A673 (cell line): ENCODE results near the gene CLEC1B. TPM values are rescaled to one million over a fixed set of nuclear protein-coding genes. Genes with fewer than 3 reads are reported as not detected.
"Not testable (repeated sequence)": the region's sequence is repeated elsewhere in the genome, so short reads cannot be mapped to it uniquely, and the experiment has no call there.

Experiments
- BruUV-seq: library from RNA; stranded (reverse); fragments of 400-500 nt; replicated peaks from 2 replicates; lab custom pipeline; 2021; lab: Mats Ljungman, UMichigan
- CTCF ChIA-PET: fragments of 300-600 bp; sonication (Branson Sonifier 250); formaldehyde crosslinking; loops from one replicate; lab custom pipeline; 2022; ENCODE audit warnings: antibody characterized with exemption; lab: Charles Lee
- POLR2A ChIA-PET: fragments of 300-600 bp; sonication (Branson Sonifier 250); formaldehyde crosslinking; loops from one replicate; lab custom pipeline; 2022; ENCODE audit warnings: antibody characterized with exemption; ENCODE audit not compliant: low non-redundant PET; lab: Charles Lee
- DNase-seq: peaks from one replicate; pipeline ENCODE4 v3.0.0-alpha.2; 2015; ENCODE audit warnings: low spot score
- H3K27ac ChIP-seq: fragments of 200-600 bp; sonication (generic); 2 replicates; pipeline ENCODE4 v1.5.1; 2016; ENCODE audit warnings: mixed run types, low read depth, mild to moderate bottlenecking, mixed read lengths, antibody characterized with exemption, low read length; ENCODE audit not compliant: poor library complexity, severe bottlenecking
- H3K27me3 ChIP-seq: fragments of 200-600 bp; sonication (generic); replicated peaks from 2 replicates; pipeline ENCODE4 v1.6.1; 2017; ENCODE audit warnings: mixed run types, low read depth, mild to moderate bottlenecking, mixed read lengths, antibody characterized with exemption, low read length; ENCODE audit not compliant: insufficient read depth, poor library complexity
- H3K36me3 ChIP-seq: fragments of 200-600 bp; sonication (generic); 2 replicates; pipeline ENCODE4 v1.6.1; 2016; ENCODE audit warnings: mixed run types, mild to moderate bottlenecking, mixed read lengths, antibody characterized with exemption, low read length; ENCODE audit not compliant: insufficient read depth, poor library complexity, severe bottlenecking
- H3K4me1 ChIP-seq: fragments of 200-600 bp; sonication (generic); 2 replicates; pipeline ENCODE4 v1.6.1; 2017; ENCODE audit warnings: mixed run types, mild to moderate bottlenecking, mixed read lengths, antibody characterized with exemption, low read length; ENCODE audit not compliant: insufficient read depth, poor library complexity, severe bottlenecking
- H3K4me3 ChIP-seq: fragments of 200-600 bp; sonication (generic); 2 replicates; pipeline ENCODE4 v1.5.1; 2016; ENCODE audit warnings: low read depth, mixed run types, mild to moderate bottlenecking, mixed read lengths, low read length; ENCODE audit not compliant: poor library complexity, severe bottlenecking
- H3K9me3 ChIP-seq: fragments of 200-600 bp; sonication (generic); 2 replicates; pipeline ENCODE4 v1.6.1; 2016; ENCODE audit warnings: mixed run types, low read depth, mild to moderate bottlenecking, mixed read lengths, antibody characterized with exemption, low read length; ENCODE audit not compliant: poor library complexity, severe bottlenecking
- EZH2 ChIP-seq: fragments of 200-600 bp; sonication (generic); IDR thresholded peaks from 2 replicates; pipeline ENCODE4 v1.6.1; 2017; ENCODE audit warnings: borderline replicate concordance, low read depth, mild to moderate bottlenecking, mixed read lengths, antibody characterized with exemption, low read length; ENCODE audit not compliant: poor library complexity, severe bottlenecking
- intact Hi-C: fragments of 100-400 bp; cut with micrococcal nuclease; formaldehyde crosslinking; loops from one replicate; pipeline ENCODE4 v1.10.0; 2022; ENCODE audit not compliant: unreplicated experiment
- total RNA-seq: library from RNA; stranded (reverse); gene quantifications from 2 replicates; pipeline ENCODE4 v1.2.3, GENCODE V29; 2021
- TF ChIP-seq, protein P1 (sequence below): fragments of 300-800, 200-600 bp; sonication (generic); conservative IDR thresholded peaks from 2 replicates; pipeline ENCODE4 v1.5.1; 2017; ENCODE audit warnings: low read depth, mild to moderate bottlenecking, antibody characterized with exemption, low read length, moderate library complexity, mixed read lengths

The CLEC1B gene
- total RNA-seq, 1 experiment from 2014 or later, result not detected

DNA sequence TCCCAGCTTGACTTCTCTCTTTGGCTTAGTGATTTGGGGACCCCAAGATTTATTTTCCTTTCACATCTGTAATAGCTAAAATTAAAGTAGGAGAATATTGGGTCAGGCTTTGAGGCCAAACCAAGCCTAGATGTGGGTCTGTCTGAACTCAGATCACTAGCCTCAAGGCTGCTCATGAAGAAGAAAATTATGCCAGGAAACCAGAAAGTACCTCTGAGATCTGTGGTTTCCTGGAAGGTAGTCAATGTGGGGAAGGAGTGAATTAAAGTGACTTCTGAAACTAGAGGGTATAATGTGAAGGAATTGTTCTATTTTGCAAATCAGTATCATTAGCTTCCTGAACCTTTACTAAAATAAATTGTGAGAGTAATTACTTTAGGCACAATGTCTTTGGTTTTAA is 41.1 kb downstream of the CLEC1B start:
- Histone ChIP-seq H3K4me3 (no peak overlapping the region), H3K27ac (no peak overlapping the region), H3K9me3 (no peaks in the 10 kb centered on the region), H3K36me3 (no peaks in the 10 kb centered on the region), H3K27me3 (no peaks in the 10 kb centered on the region), H3K4me1 (no peaks in the 10 kb centered on the region)
- CTCF ChIA-PET, result no interaction called here
- BruUV-seq, result no TSS peak
- no peak for DNase-seq
- TF ChIP-seq, protein P1, sequence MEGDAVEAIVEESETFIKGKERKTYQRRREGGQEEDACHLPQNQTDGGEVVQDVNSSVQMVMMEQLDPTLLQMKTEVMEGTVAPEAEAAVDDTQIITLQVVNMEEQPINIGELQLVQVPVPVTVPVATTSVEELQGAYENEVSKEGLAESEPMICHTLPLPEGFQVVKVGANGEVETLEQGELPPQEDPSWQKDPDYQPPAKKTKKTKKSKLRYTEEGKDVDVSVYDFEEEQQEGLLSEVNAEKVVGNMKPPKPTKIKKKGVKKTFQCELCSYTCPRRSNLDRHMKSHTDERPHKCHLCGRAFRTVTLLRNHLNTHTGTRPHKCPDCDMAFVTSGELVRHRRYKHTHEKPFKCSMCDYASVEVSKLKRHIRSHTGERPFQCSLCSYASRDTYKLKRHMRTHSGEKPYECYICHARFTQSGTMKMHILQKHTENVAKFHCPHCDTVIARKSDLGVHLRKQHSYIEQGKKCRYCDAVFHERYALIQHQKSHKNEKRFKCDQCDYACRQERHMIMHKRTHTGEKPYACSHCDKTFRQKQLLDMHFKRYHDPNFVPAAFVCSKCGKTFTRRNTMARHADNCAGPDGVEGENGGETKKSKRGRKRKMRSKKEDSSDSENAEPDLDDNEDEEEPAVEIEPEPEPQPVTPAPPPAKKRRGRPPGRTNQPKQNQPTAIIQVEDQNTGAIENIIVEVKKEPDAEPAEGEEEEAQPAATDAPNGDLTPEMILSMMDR, result no peak
- no peak for TF ChIP-seq EZH2
- intact Hi-C loops, result no loop called here
- POLR2A ChIA-PET, result no interaction called here

DNA sequence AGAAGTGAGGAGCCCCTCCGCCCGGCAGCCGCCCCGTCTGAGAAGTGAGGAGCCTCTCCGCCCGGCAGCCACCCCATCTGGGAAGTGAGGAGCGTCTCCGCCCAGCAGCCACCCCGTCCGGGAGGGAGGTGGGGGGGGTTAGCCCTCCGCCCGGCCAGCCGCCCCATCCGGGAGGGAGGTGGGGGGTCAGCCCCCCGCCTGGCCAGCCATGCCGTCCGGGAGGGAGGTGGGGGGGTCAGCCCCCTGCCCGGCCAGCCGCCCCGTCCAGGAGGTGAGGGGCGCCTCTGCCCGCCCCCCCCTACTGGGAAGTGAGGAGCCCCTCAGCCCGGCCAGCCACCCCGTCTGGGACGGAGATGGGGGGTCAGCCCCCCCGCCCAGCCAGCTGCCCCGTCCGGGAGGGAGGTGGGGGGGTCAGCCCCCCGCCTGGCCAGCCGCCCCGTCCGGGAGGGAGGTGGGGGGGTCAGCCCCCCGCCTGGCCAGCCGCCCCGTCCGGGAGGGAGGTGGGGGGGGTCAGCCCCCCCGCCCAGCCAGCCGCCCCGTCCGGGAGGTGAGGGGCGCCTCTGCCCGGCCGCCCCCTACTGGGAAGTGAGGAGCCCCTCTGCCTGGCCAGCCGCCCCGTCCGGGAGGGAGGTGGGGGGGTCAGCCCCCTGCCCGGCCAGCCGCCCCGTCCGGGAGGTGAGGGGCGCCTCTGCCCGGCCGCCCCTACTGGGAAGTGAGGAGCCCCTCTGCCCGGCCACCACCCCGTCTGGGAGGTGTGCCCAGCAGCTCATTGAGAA is 45.8 kb downstream of the CLEC1B start:
- POLR2A ChIA-PET, intact Hi-C loops, BruUV-seq, H3K4me1 ChIP-seq, DNase-seq, H3K9me3 ChIP-seq, H3K36me3 ChIP-seq, H3K27ac ChIP-seq, H3K4me3 ChIP-seq, CTCF ChIA-PET: not testable (repeated sequence)
- H3K27me3 ChIP-seq, result peaks cover 36% of the 10 kb centered on the region

GRCh38 chr12:9951026-9951675 is 47.8 kb downstream of the CLEC1B start:
- CTCF ChIA-PET, result no interaction called here
- no peak overlapping the region for H3K4me3 ChIP-seq
- peaks cover 47% of the 10 kb centered on the region for H3K27me3 ChIP-seq
- POLR2A ChIA-PET, result no interaction called here
- H3K4me1 ChIP-seq, result no peaks in the 10 kb centered on the region
- intact Hi-C loops, result no loop called here
- H3K27ac ChIP-seq, result no peak overlapping the region
- BruUV-seq, result no TSS peak
- TF ChIP-seq EZH2, result no peak
- TF ChIP-seq, protein P1, result no peak
- no peak for DNase-seq
- H3K36me3 ChIP-seq, result no peaks in the 10 kb centered on the region
- H3K9me3 ChIP-seq, result no peaks in the 10 kb centered on the region
